Neural cell (in vitro differentiated cells): ENCODE data around the gene KLC1.

Source experiments
- EP300 ChIP-seq: fragments of 450-650 bp; conservative IDR thresholded peaks from 2 replicates; pipeline ENCODE4 v1.6.1; 2014; ENCODE audit warnings: antibody characterized with exemption, mild to moderate bottlenecking, moderate library complexity; ENCODE audit not compliant: poor library complexity, severe bottlenecking
- EZH2 ChIP-seq: fragments of 200-600, 300-800 bp; shearing (Covaris generic), sonication (generic); IDR thresholded peaks from 2 replicates; pipeline ENCODE4 v1.6.1; 2014; ENCODE audit warnings: antibody characterized with exemption, low read length, borderline replicate concordance, mild to moderate bottlenecking; ENCODE audit not compliant: insufficient read depth, poor library complexity, severe bottlenecking
- MXI1 ChIP-seq: fragments of 450-650 bp; conservative IDR thresholded peaks from 2 replicates; pipeline ENCODE4 v1.6.1; 2014; ENCODE audit warnings: antibody characterized with exemption, mild to moderate bottlenecking; ENCODE audit not compliant: poor library complexity, severe bottlenecking
- POLR2AphosphoS5 ChIP-seq: IDR thresholded peaks from 2 replicates; pipeline ENCODE4 v1.6.1; 2012
- RAD21 ChIP-seq: fragments of 450-650 bp; conservative IDR thresholded peaks from 2 replicates; pipeline ENCODE4 v1.6.1; 2014; ENCODE audit warnings: antibody characterized with exemption, mild to moderate bottlenecking, moderate library complexity
- REST ChIP-seq: IDR thresholded peaks from 2 replicates; pipeline ENCODE4 v1.6.1; 2012; ENCODE audit warnings: borderline replicate concordance
- SMC3 ChIP-seq: fragments of 450-650 bp; conservative IDR thresholded peaks from 2 replicates; pipeline ENCODE4 v1.6.1; 2014; ENCODE audit warnings: antibody characterized with exemption, mild to moderate bottlenecking, moderate library complexity; ENCODE audit not compliant: poor library complexity
- TF ChIP-seq, protein P1 (sequence below): fragments of 450-650 bp; IDR thresholded peaks from 2 replicates; pipeline ENCODE4 v1.5.1; 2014; ENCODE audit warnings: antibody characterized with exemption, mild to moderate bottlenecking, moderate library complexity; ENCODE audit not compliant: poor library complexity, severe bottlenecking

- TF ChIP-seq POLR2AphosphoS5 (no peak), MXI1 (no peak), RAD21 (no peak), EZH2 (no peak), REST (no peak), EP300 (no peak), SMC3 (no peak)
- TF ChIP-seq, protein P1, sequence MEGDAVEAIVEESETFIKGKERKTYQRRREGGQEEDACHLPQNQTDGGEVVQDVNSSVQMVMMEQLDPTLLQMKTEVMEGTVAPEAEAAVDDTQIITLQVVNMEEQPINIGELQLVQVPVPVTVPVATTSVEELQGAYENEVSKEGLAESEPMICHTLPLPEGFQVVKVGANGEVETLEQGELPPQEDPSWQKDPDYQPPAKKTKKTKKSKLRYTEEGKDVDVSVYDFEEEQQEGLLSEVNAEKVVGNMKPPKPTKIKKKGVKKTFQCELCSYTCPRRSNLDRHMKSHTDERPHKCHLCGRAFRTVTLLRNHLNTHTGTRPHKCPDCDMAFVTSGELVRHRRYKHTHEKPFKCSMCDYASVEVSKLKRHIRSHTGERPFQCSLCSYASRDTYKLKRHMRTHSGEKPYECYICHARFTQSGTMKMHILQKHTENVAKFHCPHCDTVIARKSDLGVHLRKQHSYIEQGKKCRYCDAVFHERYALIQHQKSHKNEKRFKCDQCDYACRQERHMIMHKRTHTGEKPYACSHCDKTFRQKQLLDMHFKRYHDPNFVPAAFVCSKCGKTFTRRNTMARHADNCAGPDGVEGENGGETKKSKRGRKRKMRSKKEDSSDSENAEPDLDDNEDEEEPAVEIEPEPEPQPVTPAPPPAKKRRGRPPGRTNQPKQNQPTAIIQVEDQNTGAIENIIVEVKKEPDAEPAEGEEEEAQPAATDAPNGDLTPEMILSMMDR = no peak
Observed at GRCh38 chr14:103743691-103744090, 114.7 kb downstream of the KLC1 start.
